Measurements from ENCODE around the gene ERC1.
"Not testable (repeated sequence)": the region's sequence is repeated elsewhere in the genome, so short reads cannot be mapped to it uniquely, and the experiment has no call there.

Gene ERC1

DNA sequence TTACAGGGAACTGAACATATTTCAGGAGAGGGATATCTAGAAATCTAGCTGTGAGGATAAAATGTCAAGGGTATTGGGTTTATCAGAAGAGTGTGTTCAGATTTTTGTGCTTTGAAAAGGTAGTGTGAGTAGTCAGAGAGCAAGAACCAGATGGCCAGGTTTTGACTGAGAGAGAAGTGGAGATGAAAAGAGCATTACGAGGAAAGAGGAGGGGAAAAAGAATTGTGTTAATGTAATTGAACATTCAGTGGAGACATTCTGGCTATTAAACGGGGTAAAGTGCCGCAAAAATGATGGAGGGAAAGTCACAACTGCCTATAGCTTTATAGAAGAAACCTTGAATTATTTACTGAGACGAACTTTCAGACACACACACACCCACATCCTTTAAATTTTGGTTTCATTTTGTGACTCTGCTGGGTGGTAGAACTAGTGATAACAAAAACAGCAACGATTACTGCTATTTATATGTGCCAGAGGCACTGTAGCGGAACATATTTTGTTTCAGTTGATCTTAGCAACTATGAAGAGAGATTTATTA is 213.6 kb downstream of the ERC1 start:
- H3K4me3 ChIP-seq (ENCODE audit: low read depth, low read length), result no peak overlapping the region
- TF ChIP-seq CTCF (IDR thresholded peaks at IDR 0.05; ENCODE audit: borderline replicate concordance, insufficient read depth, low read depth, low read length), result no peak

GRCh38 chr12:1205512-1206060 is 214.6 kb downstream of the ERC1 start:
- H3K4me3 ChIP-seq (ENCODE audit: low read depth, low read length), result no peak overlapping the region
- TF ChIP-seq CTCF (IDR thresholded peaks at IDR 0.05; ENCODE audit: borderline replicate concordance, insufficient read depth, low read depth, low read length), result no peak

GRCh38 chr12:1206118-1206734 is 215.2 kb downstream of the ERC1 start:
- TF ChIP-seq CTCF (IDR thresholded peaks at IDR 0.05; ENCODE audit: borderline replicate concordance, insufficient read depth, low read depth, low read length), result no peak
- H3K4me3 ChIP-seq (ENCODE audit: low read depth, low read length), result no peak overlapping the region

DNA sequence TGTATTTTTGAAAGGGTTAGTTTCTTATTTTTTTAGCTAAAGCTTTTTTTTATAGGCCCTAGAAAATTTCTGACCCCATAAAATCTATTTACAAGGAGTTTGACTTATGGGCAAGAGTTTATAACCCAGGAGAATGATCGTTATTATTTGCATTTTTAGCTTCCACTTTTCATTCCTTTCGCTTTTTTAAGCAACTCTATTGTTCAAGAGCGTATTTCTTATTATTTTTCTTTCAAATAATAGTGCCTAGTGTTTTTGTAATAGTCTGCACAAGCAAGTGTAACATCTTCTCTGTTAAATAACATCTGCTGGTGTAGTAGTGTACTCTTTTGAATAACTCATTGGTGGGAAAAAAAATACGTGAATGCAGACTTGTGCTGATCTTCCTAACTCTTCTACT is 216.3 kb downstream of the ERC1 start:
- no peak for TF ChIP-seq CTCF (IDR thresholded peaks at IDR 0.05; ENCODE audit: borderline replicate concordance, insufficient read depth, low read depth, low read length)
- H3K4me3 ChIP-seq (ENCODE audit: low read depth, low read length), result no peak overlapping the region

GRCh38 chr12:1208719-1209118 is 217.7 kb downstream of the ERC1 start:
- not testable (repeated sequence) for H3K4me3 ChIP-seq (ENCODE audit: low read depth, low read length)

DNA sequence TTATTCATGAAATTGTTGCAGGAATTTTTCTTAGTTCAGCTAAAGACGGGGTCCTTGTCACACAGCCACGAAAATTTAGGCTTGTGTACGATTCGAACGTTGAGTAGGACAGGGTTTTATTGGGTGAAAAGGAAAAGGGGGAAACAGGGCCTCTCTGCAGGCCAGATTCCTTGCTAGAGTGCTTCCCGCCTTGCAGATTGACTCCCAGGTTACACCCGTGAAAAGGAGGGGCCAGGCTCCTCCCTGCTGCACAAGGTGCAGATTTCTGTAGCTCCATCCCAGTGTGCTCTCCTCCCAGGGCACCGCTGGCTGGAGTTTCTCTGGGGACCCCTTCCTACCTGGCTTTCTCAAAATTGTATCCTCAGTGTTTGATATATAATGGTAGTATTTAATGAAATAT is 221.5 kb downstream of the ERC1 start:
- no peak overlapping the region for H3K4me3 ChIP-seq (ENCODE audit: low read depth, low read length)
- TF ChIP-seq CTCF (IDR thresholded peaks at IDR 0.05; ENCODE audit: borderline replicate concordance, insufficient read depth, low read depth, low read length), result no peak

GRCh38 chr12:1213205-1213604 is 222.2 kb downstream of the ERC1 start:
- H3K4me3 ChIP-seq (ENCODE audit: low read depth, low read length), result no peak overlapping the region
- TF ChIP-seq CTCF (IDR thresholded peaks at IDR 0.05; ENCODE audit: borderline replicate concordance, insufficient read depth, low read depth, low read length), result no peak

Measured in GM12875 (cell line).